GM18858 (cell line): ENCODE results near the gene SHISA6.

ENCODE experiments used
- ATAC-seq: cut with Tn5 transposase; IDR thresholded peaks from one replicate; pipeline ENCODE4 v1.9.1; 2021; ENCODE audit not compliant: unreplicated experiment

Gene SHISA6

GRCh38 chr17:11340803-11341202, 99.8 kb downstream of the SHISA6 start:
- no peak for ATAC-seq

- no peak for ATAC-seq
These were observed 101.1 kb downstream of the SHISA6 start for GRCh38 chr17:11342138-11342537.

- no peak for ATAC-seq
These were observed 108.1 kb downstream of the SHISA6 start for GRCh38 chr17:11349106-11349505.

GRCh38 chr17:11351479-11351878, 110.5 kb downstream of the SHISA6 start:
- no peak for ATAC-seq

GRCh38 chr17:11353601-11354000, 112.6 kb downstream of the SHISA6 start:
- ATAC-seq, result no peak

- ATAC-seq, result no peak
These were observed 115.4 kb downstream of the SHISA6 start for GRCh38 chr17:11356371-11356770.

GRCh38 chr17:11363565-11364117, 122.6 kb downstream of the SHISA6 start:
- ATAC-seq, result no peak

- ATAC-seq, result no peak
These were observed 125.3 kb downstream of the SHISA6 start for GRCh38 chr17:11366272-11366850.

- no peak for ATAC-seq
These were observed 128.6 kb downstream of the SHISA6 start for GRCh38 chr17:11369575-11369974.

GRCh38 chr17:11372692-11373091, 131.7 kb downstream of the SHISA6 start:
- no peak for ATAC-seq

GRCh38 chr17:11378506-11378905, 137.5 kb downstream of the SHISA6 start:
- no peak for ATAC-seq

GRCh38 chr17:11380761-11381160, 139.7 kb downstream of the SHISA6 start:
- ATAC-seq, result no peak

- ATAC-seq, result no peak
These were observed 142.1 kb downstream of the SHISA6 start for GRCh38 chr17:11383157-11383556.

GRCh38 chr17:11384131-11384530, 143.1 kb downstream of the SHISA6 start:
- ATAC-seq, result no peak

GRCh38 chr17:11387610-11388009, 146.6 kb downstream of the SHISA6 start:
- ATAC-seq, result no peak

- ATAC-seq, result no peak
These were observed 147.0 kb downstream of the SHISA6 start for GRCh38 chr17:11388054-11388453.

- no peak for ATAC-seq
These were observed 148.6 kb downstream of the SHISA6 start for GRCh38 chr17:11389583-11389982.

- no peak for ATAC-seq
These were observed 150.1 kb downstream of the SHISA6 start for GRCh38 chr17:11391134-11391533.

- ATAC-seq, result no peak
These were observed 163.6 kb downstream of the SHISA6 start for GRCh38 chr17:11404431-11405276.

- no peak for ATAC-seq
These were observed 165.7 kb downstream of the SHISA6 start for GRCh38 chr17:11406716-11407115.

GRCh38 chr17:11412654-11413053, 171.6 kb downstream of the SHISA6 start:
- no peak for ATAC-seq

- no peak for ATAC-seq
These were observed 177.3 kb downstream of the SHISA6 start for GRCh38 chr17:11418342-11418741.
